Skeletal muscle cell (primary cell): ENCODE measurements around the gene GRAP2.

Source experiments
- DNase-seq: peaks from one replicate; pipeline ENCODE4 v3.0.0-alpha.2; 2010; ENCODE audit warnings: low read depth
- H3K4me3 ChIP-seq: 2 replicates; pipeline ENCODE4 v1.5.1; 2011; ENCODE audit warnings: low read depth, mild to moderate bottlenecking, control low read depth, low read length, moderate library complexity

GRAP2 gene

GRCh38 chr22:40001106-40001505 is 100.2 kb downstream of the GRAP2 start:
- DNase-seq: no peak
- no peak overlapping the region for H3K4me3 ChIP-seq

- H3K4me3 ChIP-seq: no peak overlapping the region
- DNase-seq: no peak
Observed at GRCh38 chr22:40001800-40002577, 101.1 kb downstream of the GRAP2 start.

GRCh38 chr22:40002935-40003715 is 102.2 kb downstream of the GRAP2 start:
- H3K4me3 ChIP-seq: no peak overlapping the region
- no peak for DNase-seq

GRCh38 chr22:40004836-40005235 is 104.0 kb downstream of the GRAP2 start:
- DNase-seq: no peak

GRCh38 chr22:40006641-40007040 is 105.8 kb downstream of the GRAP2 start:
- DNase-seq: no peak
- H3K4me3 ChIP-seq: no peak overlapping the region

More at GRCh38 chr22:40004836-40005235, 104.0 kb downstream of the GRAP2 start:
- no peak overlapping the region for H3K4me3 ChIP-seq

GRCh38 chr22:40007853-40008710 is 107.2 kb downstream of the GRAP2 start:
- DNase-seq: no peak
- H3K4me3 ChIP-seq: no peak overlapping the region

GRCh38 chr22:40008726-40009291 is 107.9 kb downstream of the GRAP2 start:
- no peak overlapping the region for H3K4me3 ChIP-seq
- DNase-seq: no peak

- no peak overlapping the region for H3K4me3 ChIP-seq
- DNase-seq: no peak
Observed at GRCh38 chr22:40009292-40009774, 108.4 kb downstream of the GRAP2 start.

- H3K4me3 ChIP-seq: no peak overlapping the region
- no peak for DNase-seq
Observed at GRCh38 chr22:40009951-40010671, 109.2 kb downstream of the GRAP2 start.

GRCh38 chr22:40010746-40011145 is 109.9 kb downstream of the GRAP2 start:
- DNase-seq: no peak
- H3K4me3 ChIP-seq: no peak overlapping the region

GRCh38 chr22:40014667-40015248 is 113.9 kb downstream of the GRAP2 start:
- no peak overlapping the region for H3K4me3 ChIP-seq
- DNase-seq: no peak

- no peak for DNase-seq
- no peak overlapping the region for H3K4me3 ChIP-seq
Observed at GRCh38 chr22:40015358-40015976, 114.6 kb downstream of the GRAP2 start.

- no peak overlapping the region for H3K4me3 ChIP-seq
- no peak for DNase-seq
Observed at GRCh38 chr22:40018051-40018450, 117.2 kb downstream of the GRAP2 start.

GRCh38 chr22:40019100-40019499 is 118.2 kb downstream of the GRAP2 start:
- DNase-seq: no peak
- no peak overlapping the region for H3K4me3 ChIP-seq

- DNase-seq: no peak
- no peak overlapping the region for H3K4me3 ChIP-seq
Observed at GRCh38 chr22:40020956-40021355, 120.1 kb downstream of the GRAP2 start.

GRCh38 chr22:40021401-40022000 is 120.6 kb downstream of the GRAP2 start:
- no peak overlapping the region for H3K4me3 ChIP-seq
- DNase-seq: no peak

GRCh38 chr22:40022536-40023240 is 121.8 kb downstream of the GRAP2 start:
- H3K4me3 ChIP-seq: no peak overlapping the region
- no peak for DNase-seq
